Spinal cord (tissue), 10 donors: Measurements from ENCODE around the gene RCE1. TPM values are rescaled to one million over a fixed set of nuclear protein-coding genes. Genes with fewer than 3 reads are reported as not detected.

Experiments
- DNase-seq, 6 donors: peaks; one replicate each; pipeline versions ENCODE4 v3.0.0 to v3.0.0-alpha.2; 2013 to 2015; ENCODE audit warnings: low spot score in 6 of 6, low read depth in 4 of 6
- H3K27ac ChIP-seq: one replicate; pipeline ENCODE4 v1.5.1; 2013; ENCODE audit warnings: low read depth, low read length, control low read depth
- H3K27me3 ChIP-seq: one replicate; pipeline ENCODE4 v1.6.1; 2013; ENCODE audit warnings: low read length; ENCODE audit not compliant: control insufficient read depth, insufficient read depth
- H3K36me3 ChIP-seq: one replicate; pipeline ENCODE4 v1.6.1; 2013; ENCODE audit warnings: low read length; ENCODE audit not compliant: control insufficient read depth, insufficient read depth
- H3K4me1 ChIP-seq: one replicate; pipeline ENCODE4 v1.6.1; 2013; ENCODE audit warnings: low read length; ENCODE audit not compliant: control insufficient read depth, insufficient read depth
- H3K4me3 ChIP-seq: one replicate; pipeline ENCODE4 v1.5.1; 2013; ENCODE audit warnings: low read depth, low read length, control low read depth
- H3K9me3 ChIP-seq: one replicate; pipeline ENCODE4 v1.6.1; 2013; ENCODE audit warnings: low read length; ENCODE audit not compliant: control insufficient read depth, insufficient read depth
- WGBS: methylation state at CpG from one replicate; pipeline ENCODE4 v1.1.5; 2013; ENCODE audit warnings: missing lambda C conversion rate; ENCODE audit not compliant: insufficient coverage; 5-methylcytosine and 5-hydroxymethylcytosine counted together
- polyA plus RNA-seq, 2 donors: library from polyadenylated mRNA; unstranded; fragments of 120-200 nt; gene quantifications; one replicate each; pipeline ENCODE4 v1.2.1, GENCODE V29; 2013; ENCODE audit not compliant: insufficient read length in 2 of 2
- total RNA-seq, 2 donors: library from RNA; depleted of rRNA in 1 of 2; stranded (reverse); fragments of 120-200 nt in 1 of 2; fragments of >200 nt in 1 of 2; gene quantifications; one replicate each; pipeline versions ENCODE4 v1.2.3 to v1.2.4, GENCODE V29; 2013 to 2014
- donor health status: healthy.

RCE1 gene
- total and polyA plus RNA-seq, 4 donors = 9.8 to 32.1 (median 20.1) TPM

GRCh38 chr11:66883016-66883965, 40.0 kb downstream of the RCE1 start:
- WGBS = 14% methylated on average over 26 of the region's 29 CpGs
- peak overlapping the region; percentile 92 for H3K27ac ChIP-seq
- DNase-seq = peak; percentile 62 to 93 (median 66)
- H3K4me3 ChIP-seq = peak overlapping the region; percentile 21
- H3K36me3 ChIP-seq = peaks cover 13% of the 10 kb centered on the region
- peaks cover 93% of the 10 kb centered on the region for H3K4me1 ChIP-seq
- no peaks in the 10 kb centered on the region for H3K9me3 ChIP-seq
- no peaks in the 10 kb centered on the region for H3K27me3 ChIP-seq

DNA sequence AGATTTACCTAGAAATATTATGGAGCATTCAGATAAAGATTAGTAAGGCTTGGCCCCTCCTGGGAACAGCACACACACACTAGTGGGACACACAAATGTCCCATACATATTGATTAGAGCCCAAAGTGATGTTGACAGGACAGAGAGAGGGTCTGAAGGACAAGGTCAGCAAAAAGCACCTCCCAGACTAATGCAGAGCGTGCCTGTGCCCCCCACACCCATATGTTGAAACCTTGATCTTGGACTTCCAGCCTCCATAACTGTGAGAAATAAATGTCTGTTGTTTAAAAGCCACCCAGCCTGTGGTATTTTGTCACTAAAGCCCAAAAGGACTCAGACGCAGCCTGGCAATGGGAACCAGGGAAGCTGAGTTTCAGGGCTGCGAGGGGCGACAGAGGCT, 41.2 kb downstream of the RCE1 start:
- H3K4me3 ChIP-seq = no peak overlapping the region
- WGBS = 97% methylated on average over 3 of the region's 4 CpGs
- no peaks in the 10 kb centered on the region for H3K27me3 ChIP-seq
- peaks cover 11% of the 10 kb centered on the region for H3K36me3 ChIP-seq
- DNase-seq = no peak
- no peaks in the 10 kb centered on the region for H3K9me3 ChIP-seq
- no peak overlapping the region for H3K27ac ChIP-seq
- peaks cover 84% of the 10 kb centered on the region for H3K4me1 ChIP-seq

- Histone ChIP-seq H3K9me3 (no peaks in the 10 kb centered on the region), H3K27me3 (no peaks in the 10 kb centered on the region), H3K27ac (no peak overlapping the region), H3K4me1 (peaks cover 74% of the 10 kb centered on the region), H3K36me3 (peaks cover 11% of the 10 kb centered on the region), H3K4me3 (no peak overlapping the region)
- WGBS = 91% methylated on average over 4 of the region's 4 CpGs
- DNase-seq = no peak
Observed at GRCh38 chr11:66885469-66885868, 42.2 kb downstream of the RCE1 start.

- 71% methylated on average over 11 of the region's 11 CpGs for WGBS
- DNase-seq = no peak
- Histone ChIP-seq H3K9me3 (no peaks in the 10 kb centered on the region), H3K27ac (no peak overlapping the region), H3K4me1 (peaks cover 68% of the 10 kb centered on the region), H3K36me3 (peaks cover 11% of the 10 kb centered on the region), H3K4me3 (no peak overlapping the region), H3K27me3 (no peaks in the 10 kb centered on the region)
Observed at GRCh38 chr11:66885950-66886440, 42.8 kb downstream of the RCE1 start.

- Histone ChIP-seq H3K4me1 (peaks cover 61% of the 10 kb centered on the region), H3K27ac (no peak overlapping the region), H3K4me3 (no peak overlapping the region), H3K27me3 (no peaks in the 10 kb centered on the region), H3K9me3 (no peaks in the 10 kb centered on the region), H3K36me3 (peaks cover 11% of the 10 kb centered on the region)
- 93% methylated on average over 14 of the region's 15 CpGs for WGBS
- no peak for DNase-seq
Observed at GRCh38 chr11:66886671-66887221, 43.5 kb downstream of the RCE1 start.

DNA sequence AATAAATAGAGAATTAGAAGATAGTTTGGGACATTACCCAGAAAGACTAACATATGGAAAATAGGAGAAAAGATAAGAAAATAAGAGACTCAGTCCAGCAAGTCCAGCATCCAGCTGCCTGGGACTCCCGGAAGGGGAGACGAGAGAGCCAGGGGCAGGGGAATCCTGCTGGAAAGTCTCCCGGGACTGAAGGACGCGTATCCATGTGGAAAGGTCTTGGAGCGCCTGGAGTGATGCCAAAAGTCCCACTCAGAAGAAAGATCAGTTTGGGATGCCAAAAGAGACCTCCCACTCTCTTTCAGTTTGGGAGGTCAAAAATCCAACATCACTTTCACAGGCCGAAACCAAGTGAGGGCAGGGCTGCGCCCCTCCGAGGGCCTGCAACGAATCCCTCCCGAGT, 44.3 kb downstream of the RCE1 start:
- peak overlapping the region; percentile 25 for H3K27ac ChIP-seq
- 77% methylated on average over 11 of the region's 11 CpGs for WGBS

GRCh38 chr11:66888282-66888681, 45.0 kb downstream of the RCE1 start:
- no peak overlapping the region for H3K27ac ChIP-seq
- peaks cover 50% of the 10 kb centered on the region for H3K4me1 ChIP-seq
- peaks cover 8% of the 10 kb centered on the region for H3K36me3 ChIP-seq
- DNase-seq = no peak
- H3K4me3 ChIP-seq = no peak overlapping the region
- no peaks in the 10 kb centered on the region for H3K9me3 ChIP-seq
- no peaks in the 10 kb centered on the region for H3K27me3 ChIP-seq
- WGBS = 90% methylated on average over 8 of the region's 10 CpGs

More for the DNA sequence above, 44.3 kb downstream of the RCE1 start:
- H3K27me3 ChIP-seq = no peaks in the 10 kb centered on the region
- no peak for DNase-seq
- H3K4me1 ChIP-seq = peaks cover 53% of the 10 kb centered on the region
- peaks cover 9% of the 10 kb centered on the region for H3K36me3 ChIP-seq
- no peak overlapping the region for H3K4me3 ChIP-seq
- no peaks in the 10 kb centered on the region for H3K9me3 ChIP-seq

DNA sequence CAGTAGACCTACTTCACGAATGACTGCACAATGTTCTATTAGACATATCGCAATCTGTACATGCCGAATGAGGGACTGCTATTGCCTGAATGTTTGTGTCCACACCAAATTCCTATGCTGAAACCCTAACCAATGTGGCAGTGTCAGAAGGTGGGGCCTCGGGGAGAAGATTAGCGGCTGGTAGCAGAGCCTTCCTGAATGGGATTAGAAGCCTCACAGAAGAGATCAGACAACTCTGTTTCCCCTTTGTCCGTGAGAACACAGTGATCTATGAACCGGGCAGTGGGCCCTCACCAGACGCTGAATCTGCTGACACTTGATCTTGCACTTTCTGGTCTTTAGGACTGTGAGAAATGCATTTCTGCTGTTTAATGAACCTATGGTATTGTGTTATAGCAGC, 46.7 kb downstream of the RCE1 start:
- no peak for DNase-seq
- Histone ChIP-seq H3K9me3 (no peaks in the 10 kb centered on the region), H3K4me3 (no peak overlapping the region), H3K4me1 (peaks cover 40% of the 10 kb centered on the region), H3K27ac (no peak overlapping the region), H3K27me3 (no peaks in the 10 kb centered on the region), H3K36me3 (peaks cover 8% of the 10 kb centered on the region)
- WGBS = 50% methylated on average over 8 of the region's 8 CpGs

DNA sequence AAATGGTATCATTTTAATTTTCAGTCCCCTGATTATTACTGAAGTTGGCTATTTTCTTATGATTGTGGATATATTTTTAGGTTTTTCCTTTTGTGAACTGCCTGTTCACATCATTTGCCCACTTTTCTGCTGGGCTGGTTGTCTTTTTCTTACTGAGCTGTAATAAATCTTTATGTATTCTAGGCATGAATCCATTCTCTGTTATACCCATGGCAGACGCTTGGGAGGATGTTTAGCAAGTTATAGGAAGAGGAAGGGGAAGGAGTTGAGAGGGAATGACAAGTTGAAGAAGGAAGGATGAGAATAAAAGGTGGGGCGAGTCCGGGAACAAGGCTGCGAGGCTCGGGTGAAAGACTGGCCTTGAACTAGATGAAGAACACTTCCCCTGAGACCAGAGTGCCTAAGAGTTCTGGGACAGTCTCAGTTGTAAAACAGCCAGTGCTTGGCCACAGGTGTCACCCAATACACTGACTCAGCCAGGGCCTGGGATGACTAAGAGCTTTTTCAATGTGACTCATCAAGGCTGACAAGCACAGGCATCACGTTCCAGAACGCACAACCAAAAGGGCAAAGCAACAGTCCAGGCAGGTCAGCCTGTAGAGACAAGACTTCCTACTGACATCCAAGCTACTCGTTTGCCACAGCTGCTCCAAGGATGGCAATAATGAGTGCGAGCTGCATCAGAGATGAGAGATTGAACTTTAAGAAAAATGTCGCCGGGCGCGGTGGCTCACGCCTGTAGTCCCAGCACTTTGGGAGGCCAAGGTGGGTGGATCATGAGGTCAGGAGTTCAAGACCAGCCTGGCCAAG, 48.8 kb downstream of the RCE1 start:
- no peak overlapping the region for H3K27ac ChIP-seq
- 86% methylated on average over 7 of the region's 14 CpGs for WGBS
- DNase-seq = no peak

More for the DNA sequence above, 48.8 kb downstream of the RCE1 start:
- H3K9me3 ChIP-seq = no peaks in the 10 kb centered on the region
- peaks cover 23% of the 10 kb centered on the region for H3K4me1 ChIP-seq
- H3K4me3 ChIP-seq = no peak overlapping the region
- H3K36me3 ChIP-seq = peaks cover 6% of the 10 kb centered on the region
- no peaks in the 10 kb centered on the region for H3K27me3 ChIP-seq
